Panc1 (cell line): ENCODE measurements around the gene TTC23L. TPM values are rescaled to one million over a fixed set of nuclear protein-coding genes. Genes with fewer than 3 reads are reported as not detected.

ENCODE experiments used
- ATAC-seq: fragments of 200-7000 bp; cut with Tn5 transposase; 2 replicates; pipeline ENCODE4 v1.9.1; 2020; ENCODE audit warnings: mild to moderate bottlenecking, moderate library complexity
- BruUV-seq: library from RNA; stranded (reverse); fragments of 400-500 nt; replicated peaks from 2 replicates; lab custom pipeline; 2021; lab: Mats Ljungman, UMichigan
- CTCF ChIA-PET: fragments of 300-600 bp; sonication (Branson Sonifier 250); formaldehyde crosslinking; loops from one replicate; lab custom pipeline; 2022; ENCODE audit warnings: antibody characterized with exemption; lab: Charles Lee
- POLR2A ChIA-PET: fragments of 300-600 bp; sonication (Branson Sonifier 250); formaldehyde crosslinking; loops from one replicate; lab custom pipeline; 2022; ENCODE audit warnings: antibody characterized with exemption; lab: Charles Lee
- DNase-seq: peaks from one replicate; pipeline ENCODE4 v3.0.0-alpha.2; 2010; ENCODE audit warnings: low read depth, low spot score
- H3K27ac ChIP-seq: 2 replicates; pipeline ENCODE4 v1.5.1; 2011; ENCODE audit warnings: mild to moderate bottlenecking, low read length, inconsistent platforms
- H3K27me3 ChIP-seq: fragments of 200-500 bp; sonication (Bioruptor generic); 2 replicates; pipeline ENCODE4 v1.6.0; 2014; ENCODE audit warnings: low read length, inconsistent platforms; ENCODE audit not compliant: control insufficient read depth, insufficient read depth
- H3K36me3 ChIP-seq: fragments of 200-500 bp; sonication (Bioruptor generic); 2 replicates; pipeline ENCODE4 v1.5.1; 2014; ENCODE audit warnings: inconsistent platforms, mild to moderate bottlenecking, low read length, moderate library complexity; ENCODE audit not compliant: control insufficient read depth, insufficient read depth
- H3K4me1 ChIP-seq: 2 replicates; pipeline ENCODE4 v1.5.1; 2011; ENCODE audit warnings: inconsistent platforms, mild to moderate bottlenecking, low read length, moderate library complexity; ENCODE audit not compliant: control insufficient read depth, insufficient read depth
- H3K4me3 ChIP-seq, 2 experiments: 2 replicates each; pipeline ENCODE4 v1.5.1; 2011 to 2012; ENCODE audit warnings: low read depth in 2 of 2, low read length in 2 of 2, mild to moderate bottlenecking in 2 of 2, inconsistent platforms in 1 of 2, moderate library complexity in 1 of 2
- H3K9me3 ChIP-seq: fragments of 200-500 bp; sonication (Bioruptor generic); 2 replicates; pipeline ENCODE4 v1.5.1; 2014; ENCODE audit warnings: low read depth, mild to moderate bottlenecking, inconsistent platforms, low read length, moderate library complexity; ENCODE audit not compliant: control insufficient read depth, insufficient read depth
- CTCF ChIP-seq: fragments of 450-650 bp; IDR thresholded peaks from 2 replicates; pipeline ENCODE4 v1.5.1; 2017; ENCODE audit warnings: mild to moderate bottlenecking
- POLR2AphosphoS5 ChIP-seq: IDR thresholded peaks from 2 replicates; pipeline ENCODE4 v1.6.1; 2012; ENCODE audit warnings: mild to moderate bottlenecking, low read depth, low read length, moderate library complexity
- REST ChIP-seq, 2 experiments: IDR thresholded peaks; 2 replicates each; pipeline ENCODE4 v1.6.1; 2011 to 2012; ENCODE audit warnings: low read depth in 2 of 2, control low read depth in 1 of 2, low read length in 1 of 2, mild to moderate bottlenecking in 1 of 2, moderate library complexity in 1 of 2; ENCODE audit not compliant: insufficient read depth in 1 of 2
- SIN3A ChIP-seq: IDR thresholded peaks from 2 replicates; pipeline ENCODE4 v1.6.1; 2012; ENCODE audit warnings: low read depth, mild to moderate bottlenecking, low read length, moderate library complexity, borderline replicate concordance; ENCODE audit not compliant: insufficient read depth
- TCF7L2 ChIP-seq: IDR thresholded peaks from 2 replicates; pipeline ENCODE4 v1.6.1; 2011; ENCODE audit warnings: mild to moderate bottlenecking, low read depth, low read length, inconsistent platforms
- in situ Hi-C: cut with HindIII; loops from 2 replicates; pipeline ENCODE4 v1.10.0; 2016; ENCODE audit warnings: low sequenced_read_pairs, low pct_unique_long_range_greater_than_20kb
- intact Hi-C: fragments of 100-400 bp; cut with micrococcal nuclease; formaldehyde crosslinking; loops from one replicate; pipeline ENCODE4 v1.10.0; 2022; ENCODE audit not compliant: unreplicated experiment
- total RNA-seq: library from RNA; stranded (reverse); gene quantifications from one replicate; pipeline ENCODE4 v1.2.1, GENCODE V29; 2021; ENCODE audit not compliant: unreplicated experiment

The TTC23L gene
- total RNA-seq, 1 experiment from 2014 or later: not detected

- H3K27ac ChIP-seq: peak overlapping the region; percentile 76; the same call in 1 of the 2 replicates
- H3K27me3 ChIP-seq: no peaks in the 10 kb centered on the region
- TF ChIP-seq REST (IDR thresholded peaks at IDR 0.05; ENCODE audit: insufficient read depth in 1 of 2, low read depth in 2 of 2, low read length in 1 of 2) (no peak), CTCF (no peak), POLR2AphosphoS5 (no peak), SIN3A (no peak), TCF7L2 (no peak)
- no TSS peak for BruUV-seq
- DNase-seq: no peak
- peaks cover 34% of the 10 kb centered on the region for H3K4me1 ChIP-seq
- CTCF ChIA-PET: no interaction called here
- no peak overlapping the region for H3K4me3 ChIP-seq
- POLR2A ChIA-PET: no interaction called here
- in situ Hi-C loops: no loop called here
- peaks cover 57% of the 10 kb centered on the region for H3K36me3 ChIP-seq
- ATAC-seq: no peak
- no peaks in the 10 kb centered on the region for H3K9me3 ChIP-seq
- intact Hi-C loops: no loop called here
Observed at GRCh38 chr5:34924462-34924765, 85.5 kb downstream of the TTC23L start.

GRCh38 chr5:34926318-34926888, 87.4 kb downstream of the TTC23L start:
- no TSS peak for BruUV-seq
- no peak for DNase-seq
- no peak for TF ChIP-seq CTCF
- TF ChIP-seq POLR2AphosphoS5: no peak
- no peak for TF ChIP-seq SIN3A
- no peak for TF ChIP-seq REST (IDR thresholded peaks at IDR 0.05; ENCODE audit: insufficient read depth in 1 of 2, low read depth in 2 of 2, low read length in 1 of 2)
- TF ChIP-seq TCF7L2: no peak
- no peak overlapping the region for H3K4me3 ChIP-seq
- ChIA-PET CTCF (no interaction called here), POLR2A (no interaction called here)
- in situ Hi-C loops: no loop called here
- H3K27ac ChIP-seq: peak overlapping the region; percentile 1; the same call in 1 of the 2 replicates
- H3K27me3 ChIP-seq: no peaks in the 10 kb centered on the region
- ATAC-seq: no peak
- no peaks in the 10 kb centered on the region for H3K9me3 ChIP-seq
- peaks cover 41% of the 10 kb centered on the region for H3K4me1 ChIP-seq
- peaks cover 46% of the 10 kb centered on the region for H3K36me3 ChIP-seq
- intact Hi-C loops: no loop called here
